ENCODE measurements around the gene PIKFYVE.
"Not testable (repeated sequence)": the region's sequence is repeated elsewhere in the genome, so short reads cannot be mapped to it uniquely, and the experiment has no call there.

Gene PIKFYVE

DNA sequence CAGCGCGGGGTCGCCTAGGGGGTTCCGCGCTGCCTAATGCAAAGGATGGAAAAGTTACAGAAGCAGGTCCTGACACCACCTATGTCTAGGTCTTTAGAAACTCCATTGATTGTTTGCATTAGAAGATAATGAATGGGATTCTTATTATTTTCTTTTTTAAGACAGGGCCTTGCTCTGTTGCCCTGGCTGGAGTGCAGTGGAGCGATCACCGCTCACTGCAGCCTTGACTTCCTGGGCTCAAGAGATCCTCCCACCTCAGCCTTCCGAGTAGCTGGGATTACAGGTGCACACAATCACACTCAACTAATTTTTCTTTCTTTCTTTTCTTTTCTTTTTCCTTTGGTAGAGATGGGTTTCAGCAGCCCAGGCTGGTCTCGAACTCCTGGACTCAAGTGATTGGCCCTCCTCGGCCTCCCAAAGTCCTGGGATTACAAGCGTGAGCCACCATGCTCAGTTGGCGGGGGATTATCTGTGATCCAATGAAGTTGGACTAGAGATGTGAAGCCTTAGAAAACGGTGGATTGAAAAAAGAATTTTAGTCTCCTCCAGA, 10.4 kb upstream of the PIKFYVE start:
- no peak for DNase-seq (ENCODE audit: low read depth)

- DNase-seq (ENCODE audit: low read depth): no peak
Measured at GRCh38 chr2:208256192-208256782, 9.8 kb upstream of the PIKFYVE start.

GRCh38 chr2:208256849-208257813, 8.9 kb upstream of the PIKFYVE start:
- not testable (repeated sequence) for DNase-seq (ENCODE audit: low read depth)

DNA sequence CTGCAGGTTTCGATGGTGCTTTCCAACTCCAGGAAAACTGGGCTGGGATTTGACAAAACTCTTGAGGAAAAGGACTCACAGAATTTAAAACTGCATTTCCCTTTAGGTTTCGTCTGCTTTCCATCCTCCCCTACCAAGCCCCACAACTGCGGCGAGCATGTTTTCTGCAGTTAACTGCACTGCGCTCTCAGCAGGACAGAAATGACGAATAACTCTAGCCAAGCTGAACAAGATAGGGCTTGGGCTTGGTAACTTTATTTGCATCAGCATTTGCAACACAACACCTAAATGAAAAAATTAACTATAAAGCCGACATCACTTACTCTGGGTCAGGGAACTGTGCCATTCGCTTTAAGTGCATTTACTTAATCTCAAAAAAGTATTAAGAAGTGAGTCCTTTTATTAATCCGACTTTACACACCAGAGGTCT, 669 bp upstream of the PIKFYVE start:
- peak; percentile 30 for DNase-seq (ENCODE audit: low read depth)

GRCh38 chr2:208266553-208266893, 468 bp downstream of the PIKFYVE start:
- DNase-seq (ENCODE audit: low read depth): no peak

GRCh38 chr2:208266936-208267335, 881 bp downstream of the PIKFYVE start:
- no peak for DNase-seq (ENCODE audit: low read depth)

- DNase-seq (ENCODE audit: low read depth): not testable (repeated sequence)
Measured at GRCh38 chr2:208267526-208267925, 1.5 kb downstream of the PIKFYVE start.

DNA sequence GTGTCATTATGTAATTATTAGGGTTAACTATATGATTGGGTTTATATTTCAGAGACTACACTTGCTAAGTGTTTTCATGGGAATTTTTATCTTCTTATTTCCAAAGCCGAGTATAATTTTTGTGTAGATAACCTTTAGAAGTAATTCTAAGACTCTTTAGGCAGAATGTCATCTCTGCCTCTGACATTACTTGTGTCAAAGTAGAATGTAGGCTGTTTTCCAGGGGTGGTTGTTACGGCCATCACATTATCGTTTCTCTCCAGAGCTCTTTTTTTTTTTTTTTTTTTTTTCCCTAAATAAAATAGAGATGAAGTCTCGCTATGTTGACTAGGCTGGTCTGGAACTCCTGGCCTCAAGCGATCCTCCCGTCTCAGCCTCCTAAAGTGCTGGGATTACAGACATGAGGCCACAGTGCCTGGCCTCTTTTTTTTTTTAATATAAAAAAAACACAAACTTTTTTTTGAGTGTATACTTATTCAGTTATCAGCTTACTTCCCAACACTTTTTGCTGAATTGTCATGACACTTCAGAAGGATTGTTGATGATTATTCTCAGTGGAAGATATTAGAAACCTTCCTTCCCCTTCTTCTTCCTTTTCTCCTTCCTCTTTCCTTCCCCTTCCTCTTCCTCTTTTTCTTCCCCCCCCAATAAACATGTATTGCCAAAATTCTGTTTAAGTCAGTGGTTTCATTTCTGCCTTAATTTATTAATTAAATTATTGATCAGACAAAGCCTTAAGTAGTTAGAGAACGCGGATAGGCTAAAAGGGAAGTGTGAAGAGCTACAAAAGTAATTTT, 2.3 kb downstream of the PIKFYVE start:
- no peak for DNase-seq (ENCODE audit: low read depth)

DNA sequence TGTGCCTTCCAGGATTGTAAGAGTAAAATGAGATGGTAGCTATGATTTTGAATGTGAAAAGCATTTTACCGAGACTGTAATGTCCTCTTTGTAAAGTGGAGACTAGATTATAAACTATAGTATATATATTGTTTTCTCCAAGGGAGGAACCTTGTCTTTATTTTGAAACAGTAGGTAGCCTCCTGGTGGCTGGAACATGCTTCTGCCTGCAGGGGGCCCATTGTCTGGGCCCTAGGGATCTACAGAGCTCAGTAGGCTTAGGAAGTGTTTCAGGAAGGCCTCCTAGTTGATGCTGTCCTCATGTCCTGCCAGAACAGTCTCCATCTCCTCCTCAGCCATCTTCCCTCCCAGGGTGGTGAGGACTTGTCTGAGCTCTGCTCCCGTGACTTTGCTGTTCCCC, 3.0 kb downstream of the PIKFYVE start:
- no peak for DNase-seq (ENCODE audit: low read depth)

GRCh38 chr2:208274748-208275147, 8.7 kb downstream of the PIKFYVE start:
- DNase-seq (ENCODE audit: low read depth): no peak

- DNase-seq (ENCODE audit: low read depth): no peak
Measured at GRCh38 chr2:208278549-208278948, 12.5 kb downstream of the PIKFYVE start.

- DNase-seq (ENCODE audit: low read depth): no peak
Measured at GRCh38 chr2:208279236-208279635, 13.2 kb downstream of the PIKFYVE start.

DNA sequence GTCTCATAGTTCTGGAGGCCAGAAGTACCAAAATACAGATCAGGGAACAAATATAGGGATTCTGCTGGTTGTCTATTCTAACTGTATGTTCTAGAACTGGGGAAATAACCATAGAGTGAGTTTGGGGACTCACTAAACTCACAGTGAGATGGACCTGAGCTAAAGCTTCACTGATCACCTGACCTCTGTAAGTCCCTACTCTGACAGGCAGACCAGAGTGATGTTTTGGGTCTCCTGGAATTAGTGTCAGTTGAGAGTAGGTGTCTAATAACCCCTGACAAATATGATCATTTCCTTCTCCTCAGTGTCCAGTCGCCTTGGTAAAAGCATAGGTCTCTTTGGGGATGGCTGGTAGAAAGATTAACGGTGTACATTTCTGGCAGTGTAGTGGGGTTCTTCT, 14.2 kb downstream of the PIKFYVE start:
- DNase-seq (ENCODE audit: low read depth): no peak

- no peak for DNase-seq (ENCODE audit: low read depth)
Measured at GRCh38 chr2:208280933-208281332, 14.9 kb downstream of the PIKFYVE start.

GRCh38 chr2:208285853-208286252, 19.8 kb downstream of the PIKFYVE start:
- DNase-seq (ENCODE audit: low read depth): no peak

DNA sequence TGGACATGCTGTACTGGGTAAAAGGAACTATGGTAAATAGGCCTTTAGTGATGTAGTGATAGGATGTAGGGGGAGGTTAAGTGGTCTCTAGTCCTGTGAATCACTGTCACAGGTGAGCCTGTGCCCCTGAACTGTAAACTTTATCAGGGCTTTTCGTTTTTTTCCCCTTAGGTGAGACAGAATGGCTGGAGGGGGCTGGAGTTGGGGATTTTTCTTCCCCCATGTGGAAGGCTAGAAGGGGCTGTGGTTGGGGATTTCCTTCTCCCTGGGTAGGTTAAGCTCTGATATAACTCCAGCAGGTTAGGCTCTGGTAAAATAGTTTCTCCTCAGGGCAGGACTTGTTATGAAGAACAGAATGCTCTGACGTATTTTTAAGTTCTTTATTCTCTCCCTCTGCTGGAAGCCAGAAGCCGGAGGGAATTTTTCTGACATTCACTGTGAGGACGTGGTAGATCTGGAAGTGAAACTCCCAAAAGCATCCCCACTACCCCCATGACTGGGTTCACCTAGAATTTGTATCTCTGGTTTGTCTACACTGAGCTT, 28.5 kb downstream of the PIKFYVE start:
- DNase-seq (ENCODE audit: low read depth): no peak

- no peak for DNase-seq (ENCODE audit: low read depth)
Measured at GRCh38 chr2:208295834-208296233, 29.8 kb downstream of the PIKFYVE start.

- no peak for DNase-seq (ENCODE audit: low read depth)
Measured at GRCh38 chr2:208296610-208297009, 30.6 kb downstream of the PIKFYVE start.

GRCh38 chr2:208297961-208298360, 31.9 kb downstream of the PIKFYVE start:
- no peak for DNase-seq (ENCODE audit: low read depth)

DNA sequence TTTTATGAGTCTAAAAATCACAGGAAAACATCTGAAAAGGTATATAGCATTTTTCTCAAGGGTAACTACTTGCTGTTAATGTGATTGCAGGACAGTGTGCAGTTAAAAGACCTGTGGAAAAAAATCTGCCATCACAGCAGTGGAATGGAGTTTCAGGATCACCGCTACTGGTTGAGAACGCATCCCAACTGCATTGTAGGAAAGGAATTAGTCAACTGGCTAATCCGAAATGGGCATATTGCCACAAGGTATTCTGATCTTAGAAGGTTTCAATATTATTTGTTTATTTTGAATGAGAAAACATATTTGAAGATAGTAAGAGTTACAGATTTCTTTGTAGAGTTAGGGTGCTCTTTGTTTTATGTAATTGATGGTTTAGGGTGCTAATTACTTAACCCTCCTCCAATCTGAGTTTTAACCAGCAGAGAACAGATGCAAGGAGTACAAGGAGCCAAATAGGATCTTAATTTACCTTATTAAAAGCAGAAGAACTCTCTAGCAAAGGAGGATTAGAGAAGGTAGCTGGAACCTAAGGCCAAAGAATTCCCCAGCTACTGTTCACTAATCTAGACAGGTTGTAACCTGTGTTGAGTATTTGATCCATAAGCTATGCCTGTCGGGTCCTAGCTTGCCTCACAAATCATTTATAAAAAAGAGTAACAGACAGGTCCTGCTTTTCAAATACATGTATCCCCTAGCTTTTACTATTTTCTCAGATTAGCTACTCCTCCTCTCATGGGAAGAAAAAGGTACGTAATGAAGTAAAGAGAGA, 35.0 kb downstream of the PIKFYVE start:
- DNase-seq (ENCODE audit: low read depth): no peak

GRCh38 chr2:208304157-208304556, 38.1 kb downstream of the PIKFYVE start:
- DNase-seq (ENCODE audit: low read depth): no peak
